Esophagus muscularis mucosa (tissue), 3 donors: Measurements from ENCODE around the gene SEC31A.

Source experiments
- EP300 ChIP-seq: sonication (generic); formaldehyde crosslinking; IDR thresholded peaks from one replicate; pipeline ENCODE4 v1.6.1; 2017; ENCODE audit warnings: antibody characterized with exemption
- TF ChIP-seq, protein P1 (sequence below), 3 experiments: fragments of 200-600 bp in 2 of 3; fragments of 450-650 bp in 1 of 3; sonication (generic) in 2 of 3; IDR thresholded peaks; one replicate each; pipeline ENCODE4 v1.5.1; 2017 to 2019; ENCODE audit warnings: antibody characterized with exemption in 3 of 3, mild to moderate bottlenecking in 2 of 3, moderate library complexity in 1 of 3

DNA sequence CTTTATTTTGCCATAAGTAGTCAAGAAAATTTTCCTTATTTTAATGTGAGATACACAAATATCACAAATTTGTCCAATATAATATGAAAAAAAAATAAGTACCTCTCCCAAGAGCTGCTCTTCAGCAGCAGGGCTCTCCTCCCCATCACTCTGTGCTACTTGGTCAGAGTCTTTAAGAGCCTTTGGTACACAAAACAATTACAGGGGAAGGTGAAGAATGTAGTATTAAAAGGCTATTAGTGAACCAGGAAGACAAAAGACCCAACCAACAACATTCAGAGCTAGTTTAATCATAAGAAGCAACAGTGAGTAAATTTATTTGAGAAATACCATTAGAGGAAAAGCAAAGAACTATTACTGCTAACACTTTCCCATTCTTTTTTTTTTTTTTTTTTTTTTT, 29.4 kb downstream of the SEC31A start:
- TF ChIP-seq, protein P1, sequence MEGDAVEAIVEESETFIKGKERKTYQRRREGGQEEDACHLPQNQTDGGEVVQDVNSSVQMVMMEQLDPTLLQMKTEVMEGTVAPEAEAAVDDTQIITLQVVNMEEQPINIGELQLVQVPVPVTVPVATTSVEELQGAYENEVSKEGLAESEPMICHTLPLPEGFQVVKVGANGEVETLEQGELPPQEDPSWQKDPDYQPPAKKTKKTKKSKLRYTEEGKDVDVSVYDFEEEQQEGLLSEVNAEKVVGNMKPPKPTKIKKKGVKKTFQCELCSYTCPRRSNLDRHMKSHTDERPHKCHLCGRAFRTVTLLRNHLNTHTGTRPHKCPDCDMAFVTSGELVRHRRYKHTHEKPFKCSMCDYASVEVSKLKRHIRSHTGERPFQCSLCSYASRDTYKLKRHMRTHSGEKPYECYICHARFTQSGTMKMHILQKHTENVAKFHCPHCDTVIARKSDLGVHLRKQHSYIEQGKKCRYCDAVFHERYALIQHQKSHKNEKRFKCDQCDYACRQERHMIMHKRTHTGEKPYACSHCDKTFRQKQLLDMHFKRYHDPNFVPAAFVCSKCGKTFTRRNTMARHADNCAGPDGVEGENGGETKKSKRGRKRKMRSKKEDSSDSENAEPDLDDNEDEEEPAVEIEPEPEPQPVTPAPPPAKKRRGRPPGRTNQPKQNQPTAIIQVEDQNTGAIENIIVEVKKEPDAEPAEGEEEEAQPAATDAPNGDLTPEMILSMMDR (IDR thresholded peaks at IDR 0.05) = no peak
- TF ChIP-seq EP300 = no peak
